ENCODE data around the gene SLC9A5.

GRCh38 chr16:67245186-67245585 lies 3.6 kb upstream of the SLC9A5 start:
- no peak for TF ChIP-seq EZH2 (IDR thresholded peaks at IDR 0.05; ENCODE audit: borderline replicate concordance, low read depth, low read length, severe bottlenecking)
- TF ChIP-seq CTCF (IDR thresholded peaks at IDR 0.05; ENCODE audit: borderline replicate concordance, extremely low read depth, low read length, poor library complexity, severe bottlenecking), result no peak
